AG04449 (cell line): Measurements from ENCODE around the gene WDFY4.

Experiments used
- CTCF ChIA-PET: fragments of 350-600 bp; formaldehyde crosslinking; extraction: SDS; loops from one replicate; lab custom pipeline; 2021; ENCODE audit warnings: antibody characterized with exemption; lab: Yijun Ruan, JAX
- POLR2A ChIA-PET: fragments of 400-600, 350-600 bp; formaldehyde crosslinking; extraction: SDS; loops from one replicate; lab custom pipeline; 2020; ENCODE audit warnings: antibody characterized with exemption, inconsistent platforms; lab: Yijun Ruan, JAX
- DNase-seq: peaks from one replicate; pipeline ENCODE4 v3.0.0-alpha.2; 2010; ENCODE audit warnings: low read depth, low spot score
- H3K4me3 ChIP-seq: 2 replicates; pipeline ENCODE4 v1.5.1; 2011; ENCODE audit warnings: low read depth, mild to moderate bottlenecking, control low read depth, low read length
- CTCF ChIP-seq: IDR thresholded peaks from one replicate; pipeline ENCODE4 v1.5.1; 2011; ENCODE audit warnings: mild to moderate bottlenecking, moderate library complexity, low read length, control low read depth, inconsistent platforms; ENCODE audit not compliant: insufficient read depth; ENCODE audit errors: missing control alignments

WDFY4 gene

GRCh38 chr10:48939790-48940325 is 255.2 kb downstream of the WDFY4 start, which contains the start of gene LRRC18:
LRRC18 (minus strand) TSS chr10:48939840; CDS start chr10:48914155, 25,685 bp downstream.
- CTCF ChIA-PET: no interaction called here
- no peak for TF ChIP-seq CTCF
- POLR2A ChIA-PET: no interaction called here
- no peak within 1 kb of the TSS for H3K4me3 ChIP-seq
- DNase-seq: no peak

- H3K4me3 ChIP-seq: no peak overlapping the region
- CTCF ChIA-PET: no interaction called here
- no peak for DNase-seq
- no peak for TF ChIP-seq CTCF
- POLR2A ChIA-PET: no interaction called here
Measured at GRCh38 chr10:48940372-48940771, 255.7 kb downstream of the WDFY4 start.

- CTCF ChIA-PET: no interaction called here
- POLR2A ChIA-PET: no interaction called here
- no peak overlapping the region for H3K4me3 ChIP-seq
- no peak for TF ChIP-seq CTCF
- no peak for DNase-seq
Measured at GRCh38 chr10:48940958-48941357, 256.3 kb downstream of the WDFY4 start.

- ChIA-PET POLR2A (no interaction called here), CTCF (no interaction called here)
- DNase-seq: no peak
- no peak for TF ChIP-seq CTCF
- no peak overlapping the region for H3K4me3 ChIP-seq
Measured at GRCh38 chr10:48941427-48942075, 256.9 kb downstream of the WDFY4 start.

- no peak overlapping the region for H3K4me3 ChIP-seq
- no peak for TF ChIP-seq CTCF
- DNase-seq: no peak
- CTCF ChIA-PET: no interaction called here
- POLR2A ChIA-PET: no interaction called here
Measured at GRCh38 chr10:48943096-48943495, 258.4 kb downstream of the WDFY4 start.

GRCh38 chr10:48944171-48944570 is 259.5 kb downstream of the WDFY4 start:
- no peak overlapping the region for H3K4me3 ChIP-seq
- CTCF ChIA-PET: no interaction called here
- no peak for TF ChIP-seq CTCF
- POLR2A ChIA-PET: no interaction called here
- no peak for DNase-seq
